GM12865 (cell line): ENCODE measurements around the gene GPC1.

Experiments used
- DNase-seq: peaks from one replicate; pipeline ENCODE4 v3.0.0; 2010; ENCODE audit warnings: low read depth
- H3K4me3 ChIP-seq: 2 replicates; pipeline ENCODE4 v1.5.1; 2011; ENCODE audit warnings: mild to moderate bottlenecking, low read depth, low read length, control low read depth
- CTCF ChIP-seq: IDR thresholded peaks from 2 replicates; pipeline ENCODE4 v1.5.1; 2011; ENCODE audit warnings: low read length, control low read depth, low read depth, inconsistent platforms; ENCODE audit not compliant: insufficient read depth; ENCODE audit errors: missing control alignments

Gene GPC1

GRCh38 chr2:240463274-240463865, 27.9 kb downstream of the GPC1 start:
- no peak for DNase-seq
- TF ChIP-seq CTCF = no peak
- no peak overlapping the region for H3K4me3 ChIP-seq

DNA sequence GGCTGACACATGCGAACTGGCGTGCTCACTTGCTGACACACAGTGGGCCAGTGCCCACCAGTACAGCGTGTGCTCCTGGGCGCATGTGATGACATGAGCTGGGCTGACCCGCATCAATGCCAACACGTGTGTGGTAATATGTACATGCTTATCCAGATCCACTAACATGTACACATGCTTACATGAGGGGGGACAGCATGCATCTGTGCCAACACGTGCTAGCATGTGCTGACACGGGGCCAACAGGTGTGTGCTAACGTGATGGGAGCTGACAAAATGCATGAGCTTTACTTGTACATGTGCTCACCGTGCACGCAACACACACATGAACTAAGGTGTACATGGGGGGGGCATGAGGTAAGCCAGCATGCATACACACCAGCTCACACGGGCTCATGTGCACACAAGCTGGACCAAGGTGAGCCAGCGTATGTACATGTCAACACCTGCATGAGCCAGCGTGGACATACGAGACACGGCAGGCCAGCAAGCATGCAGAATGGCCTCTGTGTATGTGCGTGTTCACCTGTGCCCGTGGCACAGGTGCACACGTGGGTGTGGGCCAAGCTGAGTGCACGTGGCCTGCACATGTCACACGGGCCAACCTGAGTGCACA, 28.5 kb downstream of the GPC1 start:
- no peak for DNase-seq
- TF ChIP-seq CTCF = no peak
- H3K4me3 ChIP-seq = no peak overlapping the region

GRCh38 chr2:240464514-240465241, 29.2 kb downstream of the GPC1 start:
- DNase-seq = no peak
- TF ChIP-seq CTCF = no peak
- no peak overlapping the region for H3K4me3 ChIP-seq

DNA sequence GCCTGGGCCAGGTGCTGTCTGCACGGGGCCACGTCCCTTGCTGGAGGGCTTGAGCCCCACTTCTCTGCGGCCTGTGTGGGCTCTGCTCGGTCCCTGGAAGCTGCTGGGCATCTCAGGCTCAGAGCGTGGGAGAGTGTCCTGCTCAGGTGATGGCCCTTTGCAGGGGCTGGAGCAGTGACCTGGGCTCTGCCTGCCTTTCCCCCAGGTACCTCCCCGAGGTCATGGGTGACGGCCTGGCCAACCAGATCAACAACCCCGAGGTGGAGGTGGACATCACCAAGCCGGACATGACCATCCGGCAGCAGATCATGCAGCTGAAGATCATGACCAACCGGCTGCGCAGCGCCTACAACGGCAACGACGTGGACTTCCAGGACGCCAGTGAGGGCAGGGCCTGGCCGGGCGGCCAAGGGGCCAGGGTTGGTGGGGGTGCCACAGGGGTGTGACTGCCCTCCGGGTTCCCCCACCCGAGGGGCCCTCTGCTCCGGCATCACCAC, 29.9 kb downstream of the GPC1 start:
- no peak for TF ChIP-seq CTCF
- DNase-seq = no peak
- no peak overlapping the region for H3K4me3 ChIP-seq

DNA sequence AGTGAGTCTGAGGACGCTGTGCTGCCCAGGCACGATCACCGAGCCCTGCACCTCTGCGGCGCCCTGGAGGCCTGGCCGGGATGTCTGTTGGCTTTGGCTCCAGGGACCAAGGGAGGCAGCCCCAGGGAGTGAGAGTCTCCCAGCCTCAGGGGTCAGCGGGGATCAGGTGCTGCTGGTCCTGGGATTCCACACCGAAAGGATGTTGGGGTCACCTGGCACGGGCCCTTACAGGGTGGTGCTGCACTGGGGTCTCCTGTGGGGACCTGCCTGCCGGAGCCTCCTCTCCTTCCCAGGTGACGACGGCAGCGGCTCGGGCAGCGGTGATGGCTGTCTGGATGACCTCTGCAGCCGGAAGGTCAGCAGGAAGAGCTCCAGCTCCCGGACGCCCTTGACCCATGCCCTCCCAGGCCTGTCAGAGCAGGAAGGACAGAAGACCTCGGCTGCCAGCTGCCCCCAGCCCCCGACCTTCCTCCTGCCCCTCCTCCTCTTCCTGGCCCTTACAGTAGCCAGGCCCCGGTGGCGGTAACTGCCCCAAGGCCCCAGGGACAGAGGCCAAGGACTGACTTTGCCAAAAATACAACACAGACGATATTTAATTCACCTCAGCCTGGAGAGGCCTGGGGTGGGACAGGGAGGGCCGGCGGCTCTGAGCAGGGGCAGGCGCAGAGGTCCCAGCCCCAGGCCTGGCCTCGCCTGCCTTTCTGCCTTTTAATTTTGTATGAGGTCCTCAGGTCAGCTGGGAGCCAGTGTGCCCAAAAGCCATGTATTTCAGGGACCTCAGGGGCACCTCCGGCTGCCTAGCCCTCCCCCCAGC, 30.5 kb downstream of the GPC1 start:
- no peak for DNase-seq
- H3K4me3 ChIP-seq = no peak overlapping the region
- no peak for TF ChIP-seq CTCF

GRCh38 chr2:240466579-240467148, 31.2 kb downstream of the GPC1 start:
- no peak overlapping the region for H3K4me3 ChIP-seq
- TF ChIP-seq CTCF = no peak
- DNase-seq = no peak
